Endothelial cell of umbilical vein (primary cell): Measurements from ENCODE around the gene PFDN6. TPM values are rescaled to one million over a fixed set of nuclear protein-coding genes. Genes with fewer than 3 reads are reported as not detected.
A peak's percentile ranks its signal among the peaks of the same experiment; 100 is the strongest.
"Not testable (repeated sequence)": the region's sequence is repeated elsewhere in the genome, so short reads cannot be mapped to it uniquely, and the experiment has no call there.

Experiments
- BruUV-seq: library from RNA; stranded (reverse); fragments of 400-500 nt; replicated peaks from 2 replicates; lab custom pipeline; 2021; lab: Mats Ljungman, UMichigan
- CTCF ChIA-PET: fragments of 300-600, 350-600 bp; sonication (Branson Sonifier 250); formaldehyde crosslinking; loops from one replicate; lab custom pipeline; 2021; ENCODE audit warnings: antibody characterized with exemption, inconsistent platforms; lab: Charles Lee
- POLR2A ChIA-PET: fragments of 300-600, 350-600 bp; sonication (Branson Sonifier 250); formaldehyde crosslinking; loops from one replicate; lab custom pipeline; 2021; ENCODE audit warnings: antibody characterized with exemption, inconsistent platforms; lab: Charles Lee
- DNase-seq: peaks from one replicate; pipeline ENCODE4 v3.0.0-alpha.2; 2011; ENCODE audit warnings: low read depth, low spot score
- FAIRE-seq: peaks from 2 replicates; lab custom pipeline; 2011; peaks lifted over from hg19 to GRCh38; lab: Jason Lieb, UNC
- H2AFZ ChIP-seq: 2 replicates; pipeline ENCODE4 v1.6.0; 2012; ENCODE audit warnings: low read depth, low read length, control low read depth, inconsistent platforms
- H3K27ac ChIP-seq: 2 replicates; pipeline ENCODE4 v1.5.1; 2011; ENCODE audit warnings: low read depth, mild to moderate bottlenecking, control low read depth, low read length, moderate library complexity; ENCODE audit not compliant: insufficient read depth
- H3K27me3 ChIP-seq, 2 experiments: 2 replicates each; pipeline versions ENCODE4 v1.6.0 to v1.6.1; 2011; ENCODE audit warnings: low read length in 2 of 2, mixed read lengths in 1 of 2; ENCODE audit not compliant: control insufficient read depth in 2 of 2, insufficient read depth in 2 of 2
- H3K36me3 ChIP-seq, 2 experiments: 2 replicates in 1 of 2; 3 replicates in 1 of 2; pipeline ENCODE4 v1.5.1; 2011; ENCODE audit warnings: low read length in 2 of 2, mild to moderate bottlenecking in 1 of 2, moderate library complexity in 1 of 2; ENCODE audit not compliant: control insufficient read depth in 2 of 2, insufficient read depth in 2 of 2; ENCODE audit errors: extremely low read depth in 1 of 2
- H3K4me1 ChIP-seq: 3 replicates; pipeline ENCODE4 v1.5.1; 2011; ENCODE audit warnings: mild to moderate bottlenecking, low read length; ENCODE audit not compliant: control insufficient read depth, insufficient read depth; ENCODE audit errors: extremely low read depth
- H3K4me2 ChIP-seq: 2 replicates; pipeline ENCODE4 v1.6.1; 2011; ENCODE audit warnings: low read length, control low read depth, mixed read lengths; ENCODE audit not compliant: insufficient read depth
- H3K4me3 ChIP-seq, 3 experiments: fragments of 200-600 bp in 1 of 3; sonication (generic), shearing (Covaris generic) in 1 of 3; replicated peaks in 1 of 3; 2 replicates each; pipeline ENCODE4 v1.5.1; 2011 to 2016; ENCODE audit warnings: control low read depth in 3 of 3, low read length in 3 of 3, mild to moderate bottlenecking in 2 of 3, inconsistent platforms in 1 of 3, low read depth in 1 of 3, moderate library complexity in 1 of 3; ENCODE audit not compliant: insufficient read depth in 1 of 3
- H3K79me2 ChIP-seq: 2 replicates; pipeline ENCODE4 v1.6.0; 2012; ENCODE audit warnings: low read length, inconsistent platforms; ENCODE audit not compliant: control insufficient read depth, insufficient read depth
- H3K9ac ChIP-seq: replicated peaks from 2 replicates; pipeline ENCODE3; 2011; ENCODE audit warnings: low read length, control low read depth; ENCODE audit not compliant: insufficient read depth; ENCODE audit errors: extremely low read depth
- H3K9me1 ChIP-seq: replicated peaks from 3 replicates; pipeline ENCODE4 v1.6.0; 2011; ENCODE audit warnings: mild to moderate bottlenecking, low read length; ENCODE audit not compliant: control insufficient read depth, insufficient read depth; ENCODE audit errors: extremely low read depth
- H3K9me3 ChIP-seq: replicated peaks from 2 replicates; pipeline ENCODE4 v1.5.1; 2012; ENCODE audit warnings: low read length, inconsistent platforms; ENCODE audit not compliant: control insufficient read depth, insufficient read depth
- H4K20me1 ChIP-seq: replicated peaks from 2 replicates; pipeline ENCODE3; 2011; ENCODE audit warnings: mild to moderate bottlenecking, low read length; ENCODE audit not compliant: control insufficient read depth, insufficient read depth; ENCODE audit errors: extremely low read depth
- CTCF ChIP-seq, 2 donors: IDR thresholded peaks; 1 replicate in 1 of 2; 2 replicates in 1 of 2; pipeline ENCODE4 v1.5.1; 2011; ENCODE audit warnings: low read length in 2 of 2, mild to moderate bottlenecking in 2 of 2, moderate library complexity in 2 of 2, control low read depth in 1 of 2, inconsistent platforms in 1 of 2, low read depth in 1 of 2; ENCODE audit not compliant: insufficient read depth in 1 of 2; ENCODE audit errors: extremely low read depth in 1 of 2
- EZH2 ChIP-seq: IDR thresholded peaks from 2 replicates; pipeline ENCODE4 v1.6.1; 2012; ENCODE audit warnings: borderline replicate concordance, low read depth, mild to moderate bottlenecking, moderate library complexity, low read length, inconsistent platforms; ENCODE audit not compliant: severe bottlenecking
- FOS ChIP-seq: IDR thresholded peaks from 2 replicates; pipeline ENCODE4 v1.6.1; 2011; ENCODE audit warnings: mild to moderate bottlenecking, low read length, moderate library complexity, borderline replicate concordance; ENCODE audit not compliant: insufficient read depth
- GATA2 ChIP-seq: IDR thresholded peaks from 2 replicates; pipeline ENCODE4 v1.7.0; 2011; ENCODE audit warnings: low read depth, mild to moderate bottlenecking, moderate library complexity, mixed read lengths, low read length; ENCODE audit not compliant: insufficient read length, insufficient read depth
- JUN ChIP-seq: IDR thresholded peaks from 2 replicates; pipeline ENCODE4 v1.6.1; 2011; ENCODE audit warnings: borderline replicate concordance, low read depth; ENCODE audit not compliant: insufficient read length, insufficient read depth
- MAX ChIP-seq: IDR thresholded peaks from 2 replicates; pipeline ENCODE4 v1.6.1; 2011; ENCODE audit not compliant: insufficient read depth, insufficient read length
- MYC ChIP-seq: IDR thresholded peaks from one replicate; pipeline ENCODE4 v1.6.1; 2011; ENCODE audit warnings: mild to moderate bottlenecking, low read depth, low read length
- POLR2A ChIP-seq: IDR thresholded peaks from 2 replicates; pipeline ENCODE4 v1.6.1; 2012; ENCODE audit warnings: low read depth, mild to moderate bottlenecking, control low read depth, low read length
- POLR2AphosphoS5 ChIP-seq: IDR thresholded peaks from 2 replicates; pipeline ENCODE4 v1.6.1; 2012; ENCODE audit warnings: low read depth, mild to moderate bottlenecking, control low read depth, low read length, moderate library complexity; ENCODE audit not compliant: insufficient read depth
- dilution Hi-C: fragments of 300-500 bp; cut with MboI; formaldehyde crosslinking; loops from one replicate; pipeline ENCODE4 v1.15.0; 2019; ENCODE audit warnings: low sequenced_read_pairs; ENCODE audit not compliant: extremely low pct_ligation_motif_present
- intact Hi-C: fragments of 100-400 bp; cut with micrococcal nuclease; formaldehyde crosslinking; loops from one replicate; pipeline ENCODE4 v1.10.0; 2022
- polyA plus RNA-seq, 4 experiments: library from polyadenylated mRNA; depleted of rRNA in 3 of 4; stranded (reverse) in 3 of 4; unstranded in 1 of 4; fragments of >200 nt; gene quantifications; 2 replicates each; pipeline versions ENCODE4 v1.2.1 to v1.2.3, GENCODE V29; 2011 to 2012; ENCODE audit warnings: missing spikeins in 1 of 4
- total RNA-seq: library from RNA; stranded (reverse); gene quantifications from 2 replicates; pipeline ENCODE4 v1.2.3, GENCODE V29; 2021

Gene PFDN6
- total and polyA plus RNA-seq, 2 donors (not counting 3 experiments of a cell fraction or from before 2014, with no cell fraction given), result 31.0 to 63.5 TPM

GRCh38 chr6:33273924-33274902, 15.2 kb upstream of the PFDN6 start:
- H3K27ac ChIP-seq, result no peak overlapping the region
- peaks cover 48% of the 10 kb centered on the region for H3K4me1 ChIP-seq
- H4K20me1 ChIP-seq, result peaks cover 5% of the 10 kb centered on the region
- BruUV-seq, result no TSS peak
- H2AFZ ChIP-seq, result no peak overlapping the region
- DNase-seq (no peak), FAIRE-seq (no peak)
- H3K79me2 ChIP-seq, result peaks cover 48% of the 10 kb centered on the region
- dilution Hi-C loops (no loop called here), intact Hi-C loops (loop anchor here (2.0 to 5.0 kb wide), 2 partner anchors 73 to 153 kb away; partner anchors contain the start of genes RXRB and SLC39A7)
- no peak overlapping the region for H3K9ac ChIP-seq
- no peaks in the 10 kb centered on the region for H3K27me3 ChIP-seq
- CTCF ChIA-PET, result no interaction called here
- H3K4me2 ChIP-seq, result peak overlapping the region; percentile 97
- H3K4me3 ChIP-seq, result peak overlapping the region; percentile 2 to 86 (median 83)
- H3K9me3 ChIP-seq, result no peaks in the 10 kb centered on the region
- H3K9me1 ChIP-seq, result no peaks in the 10 kb centered on the region
- H3K36me3 ChIP-seq, result peaks cover 8 to 23% of the 10 kb centered on the region in 2 experiments
- no peak for TF ChIP-seq EZH2
- TF ChIP-seq FOS, result no peak
- TF ChIP-seq POLR2A, result no peak
- TF ChIP-seq JUN, result no peak
- no peak for TF ChIP-seq MYC
- no peak for TF ChIP-seq CTCF (IDR thresholded peaks at IDR 0.05; ENCODE audit: extremely low read depth in 1 of 2, insufficient read depth in 1 of 2, low read depth in 1 of 2, low read length in 2 of 2)
- no peak for TF ChIP-seq GATA2
- no peak for TF ChIP-seq POLR2AphosphoS5
- no peak for TF ChIP-seq MAX
- POLR2A ChIA-PET, result no interaction called here

- peak overlapping the region; percentile 97 for H3K4me2 ChIP-seq
- ChIA-PET POLR2A (interaction anchor here (0.6 kb wide), 1 partner anchor 35 kb away, joined by 5 read pairs; no protein-coding TSS in a partner anchor), CTCF (interaction anchor here (4.0 kb wide), 1 partner anchor 23 kb away, joined by 39 read pairs; the partner anchor contains the start of gene RGL2)
- peaks cover 43% of the 10 kb centered on the region for H3K79me2 ChIP-seq
- DNase-seq, H2AFZ ChIP-seq, H3K9ac ChIP-seq, H3K27ac ChIP-seq, H4K20me1 ChIP-seq, dilution Hi-C loops, H3K9me1 ChIP-seq, H3K9me3 ChIP-seq, BruUV-seq, H3K27me3 ChIP-seq, FAIRE-seq: not testable (repeated sequence)
- H3K36me3 ChIP-seq, result peaks cover 8 to 35% of the 10 kb centered on the region in 2 experiments
- intact Hi-C loops, result loop anchor here (2.0 kb wide), 1 partner anchor 37 kb away; no protein-coding TSS in a partner anchor
- H3K4me3 ChIP-seq, result peak overlapping the region in 1 of 3 experiments; percentile 26
- H3K4me1 ChIP-seq, result peaks cover 45% of the 10 kb centered on the region
These were observed 13.4 kb upstream of the PFDN6 start for GRCh38 chr6:33275795-33276580.
